GM21423 (cell line): ENCODE data around the gene GGCX.
"Not testable (repeated sequence)": the region's sequence is repeated elsewhere in the genome, so short reads cannot be mapped to it uniquely, and the experiment has no call there.

Experiments used
- ATAC-seq: cut with Tn5 transposase; IDR thresholded peaks from one replicate; pipeline ENCODE4 v1.9.1; 2021; ENCODE audit warnings: mild to moderate bottlenecking, moderate library complexity; ENCODE audit not compliant: unreplicated experiment

The GGCX gene

DNA sequence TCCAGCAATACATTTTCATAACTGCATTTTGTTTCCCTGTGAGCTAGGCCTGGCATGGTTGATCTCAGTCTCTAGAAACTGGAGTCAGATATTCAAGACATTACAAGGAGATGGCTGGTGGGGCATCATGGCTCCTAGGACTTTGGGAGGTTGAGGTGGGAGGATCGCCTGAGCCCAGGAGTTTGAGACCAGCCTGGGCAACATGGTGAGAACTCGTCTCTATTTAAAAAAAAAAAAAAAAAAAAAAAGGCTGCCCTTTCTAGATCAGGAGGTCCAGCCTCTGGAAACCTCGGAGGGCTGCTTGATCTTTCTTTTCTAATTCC, 15.7 kb upstream of the GGCX start:
- ATAC-seq: no peak

DNA sequence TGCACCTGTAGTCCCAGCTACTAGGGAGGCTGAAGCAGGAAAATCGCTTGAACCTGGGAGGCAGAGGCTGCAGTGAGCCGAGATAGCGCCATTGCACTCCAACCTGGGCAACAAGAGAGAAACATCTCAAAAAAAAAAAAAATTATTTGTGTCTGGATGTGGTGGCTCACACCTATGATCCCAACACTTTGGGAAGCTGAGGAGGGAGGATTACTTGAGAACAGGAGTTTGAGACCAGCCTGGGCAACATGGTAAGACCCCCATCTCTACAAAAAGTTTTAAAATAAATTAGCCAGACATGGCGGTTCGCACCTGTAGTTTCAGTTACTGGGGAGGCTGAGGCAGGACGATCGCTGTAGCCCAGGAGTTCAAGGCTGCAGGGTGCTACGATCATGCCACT, 14.4 kb upstream of the GGCX start:
- ATAC-seq: no peak

DNA sequence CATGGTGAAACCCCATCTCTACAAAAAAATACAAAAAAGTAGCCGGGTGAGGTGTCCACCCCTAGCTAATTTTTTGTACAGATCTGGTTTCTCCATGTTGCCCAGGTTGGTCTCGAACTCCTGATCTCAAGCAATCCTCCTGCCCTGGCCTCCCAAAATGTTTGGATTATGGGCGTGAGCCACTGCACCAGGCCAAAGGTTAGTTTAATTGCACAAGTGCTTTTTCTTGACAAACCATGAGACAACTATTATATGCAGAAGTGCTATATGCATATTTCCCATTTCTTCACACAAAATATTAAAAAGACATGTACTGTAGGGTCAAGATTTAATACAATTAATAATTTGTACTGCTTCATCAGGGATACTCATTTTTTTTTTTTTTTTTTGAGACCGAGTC, 5.0 kb upstream of the GGCX start:
- no peak for ATAC-seq

DNA sequence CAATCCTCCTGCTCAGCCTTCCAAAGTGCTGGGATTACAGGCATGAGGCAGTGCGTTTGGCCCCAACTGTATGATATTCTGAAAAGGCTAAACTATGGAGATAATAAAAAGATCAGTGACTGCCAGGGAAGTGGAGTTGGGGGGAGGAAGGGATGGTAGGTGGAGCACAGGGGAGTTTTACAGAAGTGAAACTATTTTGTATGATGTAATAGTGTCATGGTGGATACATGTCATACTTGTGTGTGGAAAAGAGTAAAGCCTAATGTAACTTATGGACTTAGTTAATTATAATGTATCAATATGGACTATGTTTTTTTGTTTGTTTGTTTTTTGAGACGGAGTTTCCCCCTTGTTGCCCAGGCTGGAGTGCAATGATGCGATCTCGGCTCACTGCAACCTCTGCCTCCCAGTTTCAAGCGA, 2.9 kb upstream of the GGCX start:
- ATAC-seq: no peak

DNA sequence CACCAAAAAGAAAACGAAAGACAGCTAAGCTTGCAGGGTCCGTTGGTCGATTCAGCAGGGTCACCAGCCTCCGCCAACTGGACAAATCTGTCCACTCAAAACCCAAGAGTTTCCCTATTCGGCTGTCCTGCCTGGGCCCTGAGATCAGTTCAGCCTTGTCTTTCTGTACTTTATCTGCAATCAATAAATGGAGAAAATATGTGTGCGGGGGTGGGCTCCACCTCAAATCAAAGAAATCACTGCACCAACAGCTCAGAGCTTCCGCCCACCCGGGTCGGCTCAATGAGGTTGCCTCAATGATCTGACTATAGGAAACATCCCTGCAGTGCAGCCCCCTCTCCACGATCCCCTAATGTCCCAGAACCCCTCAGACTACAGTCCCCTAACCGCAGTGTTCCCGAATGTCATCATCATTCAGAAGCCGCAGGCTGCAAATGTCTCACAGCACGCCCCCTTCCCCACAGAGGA, 447 bp downstream of the GGCX start:
- ATAC-seq: peak; percentile 1

DNA sequence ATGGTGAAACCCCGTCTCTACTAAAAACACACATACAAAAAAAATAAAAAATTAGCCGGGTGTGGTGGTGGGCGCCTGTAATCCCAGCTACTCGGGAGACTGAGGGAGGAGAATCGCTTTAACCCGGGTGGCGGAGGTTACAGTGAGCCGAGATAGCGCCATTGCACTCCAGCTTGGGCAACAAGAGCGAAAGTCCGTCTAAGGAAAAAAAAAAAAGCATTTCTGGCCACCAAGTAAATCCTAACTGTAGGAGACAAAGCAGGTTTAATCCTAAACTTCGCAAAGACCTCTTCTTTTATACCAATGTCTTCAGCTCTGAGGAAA, 928 bp downstream of the GGCX start:
- ATAC-seq: not testable (repeated sequence)

DNA sequence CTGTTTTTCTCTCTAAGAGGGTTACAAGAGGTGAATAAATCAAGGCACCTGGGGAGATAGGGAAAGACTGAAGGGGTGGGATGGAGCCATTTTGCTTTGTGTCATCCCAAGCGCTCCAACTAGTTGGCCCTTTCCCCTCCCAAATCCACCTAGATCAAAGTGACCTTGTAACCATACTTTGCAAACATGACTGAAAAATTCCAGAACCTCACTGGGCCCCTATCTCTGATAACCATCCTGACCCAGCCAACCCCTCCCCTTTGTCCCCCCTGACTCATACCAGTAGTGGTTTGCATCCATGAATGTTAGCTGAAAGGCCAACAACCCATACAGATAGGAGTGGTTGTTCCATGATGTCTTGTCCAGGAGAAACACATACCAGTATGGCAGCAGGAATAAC, 3.1 kb downstream of the GGCX start:
- ATAC-seq: no peak

DNA sequence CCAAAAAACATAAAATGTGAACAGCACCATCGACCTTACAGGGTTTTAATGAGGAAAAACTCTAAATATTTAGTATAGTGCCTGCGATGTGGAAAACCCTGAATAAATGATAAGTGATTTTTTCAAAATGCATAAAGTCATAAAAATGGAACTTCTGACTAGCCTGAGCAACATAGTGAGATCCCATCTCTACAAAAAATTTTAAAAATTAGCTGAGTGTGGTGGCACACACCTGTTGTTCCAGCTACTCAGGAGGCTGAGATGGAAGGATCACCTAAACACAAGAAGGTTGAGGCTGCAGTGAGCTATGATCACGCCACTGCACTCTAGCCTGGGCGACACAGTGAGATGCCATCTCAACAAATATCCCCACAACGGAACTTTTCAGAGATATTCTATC, 4.2 kb downstream of the GGCX start:
- ATAC-seq: no peak

DNA sequence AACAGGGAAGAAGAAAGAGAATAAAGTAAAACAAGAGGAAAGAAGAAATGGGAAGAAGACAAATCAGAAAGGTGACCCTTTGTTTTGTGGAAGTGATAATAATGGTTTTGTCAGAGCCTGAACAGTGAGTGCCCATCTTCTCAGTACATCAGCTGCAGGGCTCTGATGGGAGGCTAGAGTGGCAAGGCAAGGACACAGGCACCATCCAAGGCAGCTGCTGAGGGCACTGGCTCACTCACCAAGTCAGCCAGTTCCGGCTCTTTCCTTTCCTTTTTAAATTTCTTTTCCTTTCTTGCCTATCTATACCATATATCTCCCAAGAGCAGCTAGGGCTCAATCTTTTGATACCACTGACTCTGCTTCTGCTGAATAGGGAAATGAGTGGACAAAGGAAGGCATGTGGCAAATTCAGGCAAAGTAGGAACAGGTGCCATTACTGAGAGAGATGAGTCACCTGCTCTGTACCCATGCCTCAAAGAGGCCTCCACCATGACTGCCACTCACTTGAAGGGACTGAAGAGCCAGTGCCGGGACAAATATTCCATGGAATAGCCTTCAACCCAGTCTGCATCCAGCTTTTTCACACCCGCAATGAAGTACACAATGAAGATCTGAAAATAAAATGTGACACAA, 6.2 kb downstream of the GGCX start:
- ATAC-seq: no peak

DNA sequence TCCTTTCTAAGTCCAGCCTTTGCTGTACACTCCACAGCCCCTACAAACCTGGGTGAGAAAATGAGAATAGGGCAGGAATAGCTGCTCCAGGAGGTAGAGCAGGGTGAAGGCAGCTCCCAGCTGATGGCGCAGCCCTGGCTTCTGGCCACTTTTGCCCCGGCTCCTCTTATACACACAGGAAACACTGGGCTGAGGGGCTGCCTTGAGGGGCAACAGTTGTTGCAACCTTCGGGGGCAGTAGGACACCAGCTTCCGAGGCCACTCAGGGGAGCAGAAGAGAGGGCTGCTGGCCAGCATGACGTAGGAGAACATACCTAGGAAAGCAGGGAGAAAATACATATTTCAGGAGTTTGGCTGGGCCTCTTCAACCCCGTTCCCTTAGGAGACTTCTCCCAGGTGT, 8.1 kb downstream of the GGCX start:
- no peak for ATAC-seq

DNA sequence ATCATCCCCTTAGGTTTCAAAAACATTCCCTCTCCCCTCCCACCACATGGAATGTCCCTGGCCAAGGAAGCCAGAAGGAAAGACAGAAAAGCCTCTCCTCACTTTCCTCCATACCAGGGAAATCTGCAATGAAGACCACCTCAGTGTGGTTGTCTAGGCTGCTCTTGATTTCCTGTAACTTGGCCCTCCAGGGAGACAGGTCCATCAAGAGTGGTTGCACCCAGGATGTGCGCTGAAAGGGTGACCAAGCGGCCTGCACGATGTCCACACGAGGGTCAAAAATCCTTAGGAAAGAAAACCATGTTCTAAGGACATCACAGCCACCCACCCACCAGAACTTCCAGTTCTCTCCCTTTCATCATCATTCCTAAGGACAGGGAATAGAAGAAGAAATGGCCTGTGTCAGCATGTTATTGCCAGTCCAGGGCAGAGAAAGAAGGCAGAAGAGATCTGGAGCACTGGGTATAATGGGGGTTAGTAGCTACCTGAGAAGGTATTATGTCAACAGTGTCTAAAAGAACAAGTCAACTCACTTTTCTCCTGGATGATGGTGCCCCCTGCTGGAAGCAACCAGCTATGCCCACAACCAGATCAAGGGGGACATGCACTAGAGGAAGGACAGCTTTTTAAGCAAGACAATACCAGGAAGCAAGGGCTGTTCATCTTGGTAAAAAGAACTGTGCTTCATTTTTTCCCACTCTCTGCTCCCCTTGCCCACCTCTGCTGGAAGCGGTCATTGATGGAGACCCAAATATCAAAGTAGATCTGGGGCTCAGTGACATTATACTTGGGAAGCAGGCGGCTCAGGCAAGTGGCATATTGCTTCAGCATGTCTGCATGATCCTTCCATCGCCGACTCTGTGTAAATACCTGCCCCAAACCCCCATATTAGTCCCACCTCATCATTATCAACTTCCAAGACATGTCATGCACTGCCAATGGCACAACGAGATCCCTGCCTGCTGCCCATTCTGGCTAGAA, 9.3 kb downstream of the GGCX start:
- peak; percentile 67 for ATAC-seq

DNA sequence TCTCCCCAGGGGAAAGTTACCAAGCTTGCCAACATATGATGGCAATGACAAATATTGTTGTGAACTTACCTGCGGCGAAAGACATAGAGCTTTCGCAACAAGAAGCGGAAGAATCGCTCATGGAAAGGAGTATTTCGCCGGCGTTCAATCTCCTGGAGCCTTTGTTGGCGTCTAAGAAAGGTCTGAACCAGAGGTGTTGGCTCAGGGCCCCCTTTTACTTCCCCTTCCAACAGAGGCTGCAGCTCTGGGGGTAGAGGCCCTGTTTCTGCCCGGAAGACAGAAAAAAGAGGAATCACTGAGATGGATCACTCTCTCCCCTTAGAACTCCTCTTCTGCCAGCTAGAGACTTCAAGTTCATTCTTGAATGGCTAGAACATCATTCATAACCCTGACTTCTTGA, 10.8 kb downstream of the GGCX start:
- ATAC-seq: no peak

DNA sequence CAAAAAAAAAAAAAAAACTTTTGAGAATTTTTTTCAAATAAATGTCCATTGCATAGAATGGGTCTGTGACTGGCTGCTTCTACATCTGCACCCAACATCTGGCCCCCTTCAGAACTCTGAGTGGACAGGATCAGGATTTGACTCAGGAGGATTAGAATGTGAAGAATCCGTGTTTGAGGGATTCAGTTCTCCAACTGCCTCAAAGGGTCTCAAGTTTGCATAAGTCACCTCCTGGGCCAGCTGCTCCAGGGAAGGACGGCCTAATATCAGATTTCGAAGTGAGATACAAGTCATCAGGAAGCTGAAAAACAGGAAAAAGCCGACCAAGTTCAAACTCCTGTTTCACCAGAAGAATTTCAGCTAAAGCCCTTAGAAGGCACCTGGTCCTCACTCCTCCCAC, 11.5 kb downstream of the GGCX start:
- no peak for ATAC-seq

DNA sequence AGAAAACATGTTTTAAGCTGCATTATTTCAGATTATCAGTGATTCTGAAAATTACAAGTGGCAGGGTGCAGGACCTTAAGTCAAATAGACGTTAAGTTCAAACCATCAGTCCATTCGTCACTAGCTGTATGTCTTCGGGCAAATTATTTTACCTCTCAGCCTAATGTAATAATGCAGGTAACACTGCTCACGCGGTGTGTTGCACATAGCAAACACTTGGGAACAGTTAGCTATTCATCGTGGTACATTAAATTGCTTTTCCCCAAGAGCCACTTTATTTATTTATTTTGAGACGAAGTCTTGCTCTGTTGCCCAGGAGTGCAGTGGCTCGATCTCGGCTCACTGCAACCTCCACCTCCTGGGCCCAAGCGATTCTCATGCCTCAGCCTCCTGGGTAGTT, 12.2 kb downstream of the GGCX start:
- no peak for ATAC-seq

DNA sequence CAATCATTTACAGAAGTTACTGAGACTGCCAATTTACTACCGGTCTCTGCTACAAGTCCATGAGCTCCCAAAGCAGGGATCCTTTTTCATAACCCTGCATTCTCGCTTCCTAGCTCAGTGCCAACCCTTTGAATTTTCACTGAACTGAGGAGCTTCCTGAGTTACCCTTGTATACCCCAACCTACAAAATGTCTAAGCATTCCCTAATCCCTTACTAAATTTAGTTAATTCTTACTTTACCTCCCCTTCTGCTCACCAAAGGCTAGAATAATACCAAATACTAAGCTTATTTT, 12.7 kb downstream of the GGCX start:
- ATAC-seq: no peak

DNA sequence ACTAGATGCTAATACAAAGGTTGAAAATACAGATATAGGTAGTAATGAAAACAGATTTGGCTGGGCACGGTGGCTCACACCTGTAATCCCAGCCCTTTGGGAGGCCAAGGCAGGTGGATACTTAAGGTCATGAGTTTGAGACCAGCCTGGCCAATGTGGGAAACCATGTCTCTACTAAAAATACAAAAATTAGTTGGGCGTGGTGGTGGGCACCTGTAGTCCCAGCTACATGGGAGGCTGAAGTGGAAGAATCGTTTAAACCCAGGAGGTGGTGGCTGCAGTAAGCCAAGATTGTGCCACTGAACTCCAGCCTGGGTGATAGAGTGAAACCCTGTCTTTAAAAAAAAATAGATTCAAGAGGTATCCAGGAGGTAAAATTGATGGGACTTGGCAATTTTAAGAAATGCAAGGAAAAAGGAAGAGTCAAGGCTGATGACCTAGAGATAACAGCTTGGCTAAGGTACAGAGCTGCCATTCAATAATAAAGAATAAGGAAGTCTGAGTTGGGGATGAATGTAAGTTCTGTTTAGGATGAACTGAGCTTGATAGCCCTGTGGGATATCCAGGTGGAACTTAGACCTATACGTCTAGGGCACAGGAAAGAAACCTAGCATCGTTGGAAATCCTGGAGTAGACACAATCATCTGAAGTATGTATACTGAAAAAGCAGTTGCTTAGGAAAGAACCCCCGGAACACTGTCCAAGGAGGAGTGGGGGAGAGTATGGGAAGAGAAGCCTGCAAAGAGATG, 13.3 kb downstream of the GGCX start:
- ATAC-seq: no peak

DNA sequence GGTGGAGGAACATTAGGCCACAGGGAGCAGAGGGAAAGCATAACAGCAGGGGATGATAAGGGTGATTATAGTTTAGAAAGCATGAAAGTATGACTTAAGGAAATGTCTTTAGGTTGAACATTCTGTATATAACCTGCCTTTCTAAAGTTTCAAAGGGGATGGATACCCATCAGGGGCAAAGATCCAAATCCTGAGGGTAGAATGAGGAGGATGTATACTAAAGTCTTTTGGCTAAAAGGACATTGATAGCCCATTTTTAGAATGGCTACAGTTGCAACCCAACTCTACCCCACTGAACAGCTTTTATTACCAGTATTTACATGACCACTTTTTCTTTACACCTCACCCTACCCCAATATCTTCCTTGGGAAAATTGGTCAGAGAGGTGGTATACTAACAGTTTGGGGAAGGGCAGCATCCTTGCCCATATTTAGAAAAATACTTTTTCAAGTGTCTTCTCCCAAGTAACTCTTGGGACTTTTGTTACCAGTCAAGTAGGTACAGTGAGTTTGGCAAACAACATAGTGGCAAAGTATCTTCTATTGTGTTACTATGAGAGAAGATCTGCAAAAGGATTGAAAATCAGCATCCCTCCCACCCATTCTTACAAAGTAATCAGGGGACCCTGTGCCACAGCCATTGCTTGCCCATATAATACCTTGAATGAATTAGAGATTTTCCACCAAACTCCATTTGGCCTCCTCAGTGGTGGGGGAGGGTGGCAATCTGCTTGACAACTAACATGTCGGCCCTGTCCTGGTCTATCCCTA, 14.0 kb downstream of the GGCX start:
- no peak for ATAC-seq

DNA sequence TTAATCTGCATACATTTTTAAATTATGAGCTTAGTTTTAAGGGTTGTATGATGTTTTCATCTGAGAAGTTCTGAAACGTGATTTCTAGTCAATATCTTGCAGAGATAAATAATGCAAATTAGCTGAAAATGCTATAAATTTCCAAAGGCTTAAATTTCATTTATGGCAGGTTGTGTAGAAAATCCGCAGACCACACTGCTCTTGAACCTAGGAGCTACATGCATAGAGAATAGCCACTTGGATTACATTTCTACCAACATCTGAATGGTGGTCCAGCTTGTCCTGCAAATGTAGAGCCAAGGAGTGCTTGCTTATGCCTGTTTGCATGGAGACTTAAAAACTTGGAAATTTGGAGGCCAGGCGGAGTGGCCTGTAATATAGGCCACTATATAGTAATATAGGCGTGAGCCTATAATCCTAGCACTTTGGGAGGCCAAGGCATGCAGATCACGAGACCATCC, 15.5 kb downstream of the GGCX start:
- no peak for ATAC-seq

DNA sequence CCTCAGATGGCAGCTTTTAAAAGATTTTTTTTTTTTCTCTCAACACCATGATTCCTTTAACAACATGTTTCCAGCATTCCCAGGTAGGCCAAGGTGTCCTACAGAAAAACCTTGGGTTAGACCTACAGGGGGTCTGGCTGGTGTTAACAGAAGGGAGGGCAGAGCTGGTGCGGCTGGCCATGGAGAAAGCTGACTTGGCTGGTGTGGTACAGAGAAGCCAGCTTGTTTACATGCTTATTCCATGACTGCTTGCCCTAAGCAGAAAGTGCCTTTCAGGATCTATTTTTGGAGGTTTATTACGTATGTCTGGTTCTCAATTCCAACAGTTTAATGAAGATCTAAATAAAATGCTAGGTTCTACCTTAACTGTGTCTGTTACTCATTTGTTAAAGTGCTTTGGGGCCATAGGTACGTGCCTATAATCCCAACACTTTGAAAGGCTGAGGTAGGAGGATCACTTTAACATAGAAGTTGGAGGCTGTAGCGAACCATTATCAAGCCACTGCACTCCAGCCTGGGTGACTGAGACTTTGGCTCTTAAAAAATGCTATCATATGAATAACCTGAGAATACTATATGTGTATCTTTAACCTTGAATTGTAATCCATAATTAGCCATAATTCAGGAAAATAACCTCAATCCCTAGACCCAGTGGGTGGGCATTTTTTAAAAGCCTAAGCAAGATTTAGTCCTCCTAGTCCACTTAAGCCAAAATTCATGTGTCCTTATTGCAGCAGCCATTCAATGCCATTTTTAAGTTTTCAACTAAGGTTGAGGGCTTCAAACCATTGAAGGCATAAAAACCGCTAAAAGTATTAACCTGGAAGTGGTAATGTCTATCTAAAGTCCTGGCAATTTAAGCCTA, 16.1 kb downstream of the GGCX start:
- ATAC-seq: not testable (repeated sequence)

DNA sequence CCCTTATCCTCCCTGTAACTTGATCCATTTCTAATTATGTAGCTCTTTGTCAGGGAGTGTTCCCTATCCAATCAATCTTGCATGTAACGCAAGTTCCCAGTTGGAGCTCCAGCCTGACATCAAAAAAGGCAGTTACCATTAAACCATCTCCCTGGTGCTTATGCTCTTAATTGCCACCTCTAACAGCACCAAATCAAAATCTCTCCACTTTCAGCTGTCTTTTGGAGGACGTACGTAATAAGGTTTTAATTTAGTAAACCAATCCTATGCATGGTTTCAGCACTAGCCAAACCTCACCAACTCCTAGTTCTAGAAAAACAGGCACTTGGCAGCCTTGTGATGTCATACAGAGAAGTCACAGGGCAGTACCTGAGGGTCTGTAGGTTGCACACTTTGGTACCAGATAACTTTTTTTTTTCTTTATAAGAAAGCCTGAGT, 17.0 kb downstream of the GGCX start:
- not testable (repeated sequence) for ATAC-seq
